ENCODE data around the gene SKAP1.

DNA sequence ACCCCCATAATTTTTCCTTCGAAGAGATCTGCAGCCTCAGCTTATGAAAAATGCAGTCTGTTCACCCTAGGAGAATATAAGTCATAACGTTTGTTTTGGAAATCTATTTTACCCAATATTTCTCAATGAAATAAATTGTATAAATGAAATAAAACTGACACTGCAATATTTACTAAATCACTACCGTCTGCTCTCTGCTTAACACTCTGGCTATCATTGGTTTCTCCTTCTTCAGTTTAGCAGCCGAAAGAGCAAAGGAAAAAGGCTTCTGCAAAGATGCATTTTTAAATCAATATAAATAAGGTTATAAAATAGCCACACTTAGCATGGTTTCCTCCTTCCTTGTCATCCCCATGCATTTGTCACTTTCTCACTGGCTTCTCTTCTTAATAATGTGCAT is 174.3 kb downstream of the SKAP1 start:
- TF ChIP-seq, protein P1, sequence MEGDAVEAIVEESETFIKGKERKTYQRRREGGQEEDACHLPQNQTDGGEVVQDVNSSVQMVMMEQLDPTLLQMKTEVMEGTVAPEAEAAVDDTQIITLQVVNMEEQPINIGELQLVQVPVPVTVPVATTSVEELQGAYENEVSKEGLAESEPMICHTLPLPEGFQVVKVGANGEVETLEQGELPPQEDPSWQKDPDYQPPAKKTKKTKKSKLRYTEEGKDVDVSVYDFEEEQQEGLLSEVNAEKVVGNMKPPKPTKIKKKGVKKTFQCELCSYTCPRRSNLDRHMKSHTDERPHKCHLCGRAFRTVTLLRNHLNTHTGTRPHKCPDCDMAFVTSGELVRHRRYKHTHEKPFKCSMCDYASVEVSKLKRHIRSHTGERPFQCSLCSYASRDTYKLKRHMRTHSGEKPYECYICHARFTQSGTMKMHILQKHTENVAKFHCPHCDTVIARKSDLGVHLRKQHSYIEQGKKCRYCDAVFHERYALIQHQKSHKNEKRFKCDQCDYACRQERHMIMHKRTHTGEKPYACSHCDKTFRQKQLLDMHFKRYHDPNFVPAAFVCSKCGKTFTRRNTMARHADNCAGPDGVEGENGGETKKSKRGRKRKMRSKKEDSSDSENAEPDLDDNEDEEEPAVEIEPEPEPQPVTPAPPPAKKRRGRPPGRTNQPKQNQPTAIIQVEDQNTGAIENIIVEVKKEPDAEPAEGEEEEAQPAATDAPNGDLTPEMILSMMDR (IDR thresholded peaks at IDR 0.05; ENCODE audit: insufficient read depth, low read length) = no peak
- TF ChIP-seq POLR2AphosphoS5 (IDR thresholded peaks at IDR 0.05; ENCODE audit: low read depth) (no peak), SPI1 (IDR thresholded peaks at IDR 0.05; ENCODE audit: borderline replicate concordance, low read depth) (no peak), GABPA (IDR thresholded peaks at IDR 0.05; ENCODE audit: low read depth) (no peak)
- TF ChIP-seq, protein P2, sequence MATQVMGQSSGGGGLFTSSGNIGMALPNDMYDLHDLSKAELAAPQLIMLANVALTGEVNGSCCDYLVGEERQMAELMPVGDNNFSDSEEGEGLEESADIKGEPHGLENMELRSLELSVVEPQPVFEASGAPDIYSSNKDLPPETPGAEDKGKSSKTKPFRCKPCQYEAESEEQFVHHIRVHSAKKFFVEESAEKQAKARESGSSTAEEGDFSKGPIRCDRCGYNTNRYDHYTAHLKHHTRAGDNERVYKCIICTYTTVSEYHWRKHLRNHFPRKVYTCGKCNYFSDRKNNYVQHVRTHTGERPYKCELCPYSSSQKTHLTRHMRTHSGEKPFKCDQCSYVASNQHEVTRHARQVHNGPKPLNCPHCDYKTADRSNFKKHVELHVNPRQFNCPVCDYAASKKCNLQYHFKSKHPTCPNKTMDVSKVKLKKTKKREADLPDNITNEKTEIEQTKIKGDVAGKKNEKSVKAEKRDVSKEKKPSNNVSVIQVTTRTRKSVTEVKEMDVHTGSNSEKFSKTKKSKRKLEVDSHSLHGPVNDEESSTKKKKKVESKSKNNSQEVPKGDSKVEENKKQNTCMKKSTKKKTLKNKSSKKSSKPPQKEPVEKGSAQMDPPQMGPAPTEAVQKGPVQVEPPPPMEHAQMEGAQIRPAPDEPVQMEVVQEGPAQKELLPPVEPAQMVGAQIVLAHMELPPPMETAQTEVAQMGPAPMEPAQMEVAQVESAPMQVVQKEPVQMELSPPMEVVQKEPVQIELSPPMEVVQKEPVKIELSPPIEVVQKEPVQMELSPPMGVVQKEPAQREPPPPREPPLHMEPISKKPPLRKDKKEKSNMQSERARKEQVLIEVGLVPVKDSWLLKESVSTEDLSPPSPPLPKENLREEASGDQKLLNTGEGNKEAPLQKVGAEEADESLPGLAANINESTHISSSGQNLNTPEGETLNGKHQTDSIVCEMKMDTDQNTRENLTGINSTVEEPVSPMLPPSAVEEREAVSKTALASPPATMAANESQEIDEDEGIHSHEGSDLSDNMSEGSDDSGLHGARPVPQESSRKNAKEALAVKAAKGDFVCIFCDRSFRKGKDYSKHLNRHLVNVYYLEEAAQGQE (IDR thresholded peaks at IDR 0.05; ENCODE audit: insufficient replicate concordance, low read depth) = no peak

Measured in HL-60 (cell line).